WTC11 (cell line): ENCODE data around the gene TTLL13. TPM values are rescaled to one million over a fixed set of nuclear protein-coding genes. Genes with fewer than 3 reads are reported as not detected.

Source experiments
- ATAC-seq: fragments of 200-7000 bp; cut with Tn5 transposase; 2 replicates; pipeline ENCODE4 v1.10.0; 2021; ENCODE audit warnings: mild to moderate bottlenecking, moderate library complexity
- CTCF ChIA-PET: fragments of 300-600 bp; sonication (Branson Sonifier 250); formaldehyde crosslinking; loops from one replicate; lab custom pipeline; 2021; ENCODE audit warnings: antibody characterized with exemption; lab: Charles Lee
- POLR2A ChIA-PET: fragments of 350-600 bp; sonication (Branson Sonifier 250); formaldehyde crosslinking; loops from one replicate; lab custom pipeline; 2021; ENCODE audit warnings: antibody characterized with exemption; lab: Charles Lee
- DNase-seq: peaks from one replicate; pipeline ENCODE4 v3.0.0; 2021; ENCODE audit warnings: low spot score
- H3K27ac Mint-ChIP-seq: 2 replicates; pipeline ENCODE4 v1.8.0; 2021; ENCODE audit warnings: mixed read lengths
- H3K27me3 Mint-ChIP-seq: 2 replicates; pipeline ENCODE4 v1.8.0; 2021; ENCODE audit warnings: low read depth, mild to moderate bottlenecking, moderate library complexity, mixed read lengths
- H3K36me3 Mint-ChIP-seq: 2 replicates; pipeline ENCODE4 v1.8.0; 2021; ENCODE audit warnings: mixed read lengths
- H3K4me1 Mint-ChIP-seq: 2 replicates; pipeline ENCODE4 v1.8.0; 2022; ENCODE audit warnings: mixed read lengths
- H3K4me3 Mint-ChIP-seq: 2 replicates; pipeline ENCODE4 v1.8.0; 2021; ENCODE audit warnings: mild to moderate bottlenecking, moderate library complexity, mixed read lengths
- H3K9me3 Mint-ChIP-seq: 2 replicates; pipeline ENCODE4 v1.8.0; 2021; ENCODE audit warnings: mixed read lengths
- ETV6 ChIP-seq: sonication (generic); formaldehyde crosslinking; IDR thresholded peaks from 2 replicates; pipeline ENCODE4 v1.8.1; 2022; ENCODE audit warnings: mild to moderate bottlenecking, missing genetic modification reagents
- GRHL2 ChIP-seq: fragments of 250-450 bp; sonication (Bioruptor Pico); IDR thresholded peaks from 2 replicates; pipeline ENCODE4 v1.8.0; 2022; ENCODE audit warnings: mild to moderate bottlenecking, moderate library complexity; ENCODE audit not compliant: insufficient replicate concordance, severe bottlenecking
- JUN ChIP-seq: sonication (generic); formaldehyde crosslinking; IDR thresholded peaks from 2 replicates; pipeline ENCODE4 v1.8.0; 2023; ENCODE audit warnings: mild to moderate bottlenecking, missing genetic modification reagents
- KAT7 ChIP-seq: sonication (generic); formaldehyde crosslinking; IDR thresholded peaks from 2 replicates; pipeline ENCODE4 v1.8.1; 2023; ENCODE audit warnings: missing genetic modification reagents, mild to moderate bottlenecking, borderline replicate concordance
- MLX ChIP-seq: sonication (generic); formaldehyde crosslinking; IDR thresholded peaks from 2 replicates; pipeline ENCODE4 v1.8.1; 2023; ENCODE audit warnings: mild to moderate bottlenecking, missing genetic modification reagents, moderate library complexity
- MXD4 ChIP-seq: fragments of 250-450 bp; sonication (Bioruptor Pico); IDR thresholded peaks from 2 replicates; pipeline ENCODE4 v1.8.0; 2021; ENCODE audit warnings: mild to moderate bottlenecking, moderate library complexity, borderline replicate concordance
- NFYB ChIP-seq: sonication (generic); formaldehyde crosslinking; conservative IDR thresholded peaks from 2 replicates; pipeline ENCODE4 v1.8.0; 2022; ENCODE audit warnings: low read depth, missing genetic modification reagents
- PREB ChIP-seq: sonication (generic); formaldehyde crosslinking; IDR thresholded peaks from 2 replicates; pipeline ENCODE4 v1.8.1; 2022; ENCODE audit warnings: mild to moderate bottlenecking, missing genetic modification reagents, moderate library complexity, borderline replicate concordance
- PRRX2 ChIP-seq: fragments of 250-450 bp; sonication (Bioruptor Pico); IDR thresholded peaks from 2 replicates; pipeline ENCODE4 v1.8.0; 2021; ENCODE audit warnings: mild to moderate bottlenecking
- RELA ChIP-seq: sonication (generic); formaldehyde crosslinking; IDR thresholded peaks from 2 replicates; pipeline ENCODE4 v1.8.1; 2022; ENCODE audit warnings: missing genetic modification reagents, mild to moderate bottlenecking, borderline replicate concordance
- RORB ChIP-seq: fragments of 250-450 bp; sonication (Bioruptor Pico); IDR thresholded peaks from 2 replicates; pipeline ENCODE4 v1.9.0; 2021; ENCODE audit warnings: mild to moderate bottlenecking
- SMAD3 ChIP-seq: sonication (generic); formaldehyde crosslinking; IDR thresholded peaks from 2 replicates; pipeline ENCODE4 v1.8.0; 2022; ENCODE audit warnings: missing genetic modification reagents, mild to moderate bottlenecking, borderline replicate concordance
- TCF7 ChIP-seq: sonication (generic); formaldehyde crosslinking; IDR thresholded peaks from 2 replicates; pipeline ENCODE4 v1.8.0; 2022; ENCODE audit warnings: mild to moderate bottlenecking, low read depth, missing genetic modification reagents, moderate library complexity
- ZNF532 ChIP-seq: fragments of 250-450 bp; sonication (Bioruptor Pico); IDR thresholded peaks from 2 replicates; pipeline ENCODE4 v1.9.0; 2021; ENCODE audit warnings: mild to moderate bottlenecking, borderline replicate concordance
- total RNA-seq: library from RNA; stranded (reverse); gene quantifications from 3 replicates; pipeline ENCODE4 v1.2.3, GENCODE V29; 2021
- TF ChIP-seq, protein P1 (sequence below): fragments of 200-600 bp; IDR thresholded peaks from 2 replicates; pipeline ENCODE4 v1.8.0; 2022; ENCODE audit warnings: antibody characterized with exemption
- TF ChIP-seq, protein P2 (sequence below): sonication (generic); formaldehyde crosslinking; IDR thresholded peaks from 2 replicates; pipeline ENCODE4 v1.8.1; 2023; ENCODE audit warnings: mild to moderate bottlenecking, missing genetic modification reagents
- TF ChIP-seq, protein P3 (sequence below): sonication (generic); formaldehyde crosslinking; IDR thresholded peaks from 2 replicates; pipeline ENCODE4 v1.8.0; 2022; ENCODE audit warnings: mild to moderate bottlenecking, missing genetic modification reagents
- TF ChIP-seq, protein P4 (sequence below): sonication (generic); formaldehyde crosslinking; IDR thresholded peaks from 2 replicates; pipeline ENCODE4 v1.8.0; 2022; ENCODE audit warnings: mild to moderate bottlenecking, missing genetic modification reagents
- TF ChIP-seq, protein P5 (sequence below): sonication (generic); formaldehyde crosslinking; IDR thresholded peaks from 2 replicates; pipeline ENCODE4 v1.8.1; 2022; ENCODE audit warnings: mild to moderate bottlenecking, moderate library complexity, missing genetic modification reagents

The TTLL13 gene
- total RNA-seq, 1 experiment from 2014 or later, result 0.48 TPM

GRCh38 chr15:90266061-90266431 lies 16.7 kb downstream of the TTLL13 start:
- POLR2A ChIA-PET, result interaction anchor here (0.6 to 1.3 kb wide), 5 partner anchors 16 to 47 kb away, joined by 3 to 9 read pairs (median 3); partner anchors contain the start of genes CIB1, GDPGP1 and TTLL13
- Mint-ChIP-seq H3K27me3 (no peaks in the 10 kb centered on the region), H3K9me3 (no peaks in the 10 kb centered on the region), H3K4me3 (peak overlapping the region; percentile 95), H3K27ac (peak overlapping the region; percentile 97), H3K4me1 (peaks cover 40% of the 10 kb centered on the region), H3K36me3 (peaks cover 28% of the 10 kb centered on the region)
- TF ChIP-seq TCF7 (0 out of 2 replicates have a peak, but pooled peaks have one; percentile 33), ZNF532 (CRISPR knock-in tag) (no peak)
- ATAC-seq (peak; percentile 34), DNase-seq (peak; percentile 37)
- CTCF ChIA-PET, result interaction anchor here (0.6 to 1.0 kb wide), 4 partner anchors 32 to 123 kb away, joined by 3 to 10 read pairs (median 3); partner anchors contain the start of genes CIB1 and GDPGP1

GRCh38 chr15:90266485-90266884 lies 17.1 kb downstream of the TTLL13 start:
- CTCF ChIA-PET, result interaction anchor here (0.6 kb wide), 1 partner anchor 91 kb away, joined by 3 read pairs; no protein-coding TSS in a partner anchor
- DNase-seq, result no peak
- no peaks in the 10 kb centered on the region for H3K9me3 Mint-ChIP-seq
- no peaks in the 10 kb centered on the region for H3K27me3 Mint-ChIP-seq
- H3K4me3 Mint-ChIP-seq, result peak overlapping the region; percentile 95
- H3K4me1 Mint-ChIP-seq, result peaks cover 40% of the 10 kb centered on the region
- no peak for ATAC-seq
- TF ChIP-seq ETV6 (CRISPR knock-in tag) (no peak), SMAD3 (CRISPR knock-in tag) (no peak), JUN (CRISPR knock-in tag) (no peak), NFYB (CRISPR knock-in tag) (no peak), KAT7 (no peak), RELA (no peak), PREB (no peak), PRRX2 (CRISPR knock-in tag) (no peak), MXD4 (no peak), MLX (CRISPR knock-in tag) (no peak), RORB (CRISPR knock-in tag) (no peak), GRHL2 (CRISPR knock-in tag) (no peak)
- TF ChIP-seq, protein P1, sequence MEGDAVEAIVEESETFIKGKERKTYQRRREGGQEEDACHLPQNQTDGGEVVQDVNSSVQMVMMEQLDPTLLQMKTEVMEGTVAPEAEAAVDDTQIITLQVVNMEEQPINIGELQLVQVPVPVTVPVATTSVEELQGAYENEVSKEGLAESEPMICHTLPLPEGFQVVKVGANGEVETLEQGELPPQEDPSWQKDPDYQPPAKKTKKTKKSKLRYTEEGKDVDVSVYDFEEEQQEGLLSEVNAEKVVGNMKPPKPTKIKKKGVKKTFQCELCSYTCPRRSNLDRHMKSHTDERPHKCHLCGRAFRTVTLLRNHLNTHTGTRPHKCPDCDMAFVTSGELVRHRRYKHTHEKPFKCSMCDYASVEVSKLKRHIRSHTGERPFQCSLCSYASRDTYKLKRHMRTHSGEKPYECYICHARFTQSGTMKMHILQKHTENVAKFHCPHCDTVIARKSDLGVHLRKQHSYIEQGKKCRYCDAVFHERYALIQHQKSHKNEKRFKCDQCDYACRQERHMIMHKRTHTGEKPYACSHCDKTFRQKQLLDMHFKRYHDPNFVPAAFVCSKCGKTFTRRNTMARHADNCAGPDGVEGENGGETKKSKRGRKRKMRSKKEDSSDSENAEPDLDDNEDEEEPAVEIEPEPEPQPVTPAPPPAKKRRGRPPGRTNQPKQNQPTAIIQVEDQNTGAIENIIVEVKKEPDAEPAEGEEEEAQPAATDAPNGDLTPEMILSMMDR, result no peak
- TF ChIP-seq, protein P2, sequence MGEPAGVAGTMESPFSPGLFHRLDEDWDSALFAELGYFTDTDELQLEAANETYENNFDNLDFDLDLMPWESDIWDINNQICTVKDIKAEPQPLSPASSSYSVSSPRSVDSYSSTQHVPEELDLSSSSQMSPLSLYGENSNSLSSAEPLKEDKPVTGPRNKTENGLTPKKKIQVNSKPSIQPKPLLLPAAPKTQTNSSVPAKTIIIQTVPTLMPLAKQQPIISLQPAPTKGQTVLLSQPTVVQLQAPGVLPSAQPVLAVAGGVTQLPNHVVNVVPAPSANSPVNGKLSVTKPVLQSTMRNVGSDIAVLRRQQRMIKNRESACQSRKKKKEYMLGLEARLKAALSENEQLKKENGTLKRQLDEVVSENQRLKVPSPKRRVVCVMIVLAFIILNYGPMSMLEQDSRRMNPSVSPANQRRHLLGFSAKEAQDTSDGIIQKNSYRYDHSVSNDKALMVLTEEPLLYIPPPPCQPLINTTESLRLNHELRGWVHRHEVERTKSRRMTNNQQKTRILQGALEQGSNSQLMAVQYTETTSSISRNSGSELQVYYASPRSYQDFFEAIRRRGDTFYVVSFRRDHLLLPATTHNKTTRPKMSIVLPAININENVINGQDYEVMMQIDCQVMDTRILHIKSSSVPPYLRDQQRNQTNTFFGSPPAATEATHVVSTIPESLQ (CRISPR knock-in tag), result no peak
- TF ChIP-seq, protein P3, sequence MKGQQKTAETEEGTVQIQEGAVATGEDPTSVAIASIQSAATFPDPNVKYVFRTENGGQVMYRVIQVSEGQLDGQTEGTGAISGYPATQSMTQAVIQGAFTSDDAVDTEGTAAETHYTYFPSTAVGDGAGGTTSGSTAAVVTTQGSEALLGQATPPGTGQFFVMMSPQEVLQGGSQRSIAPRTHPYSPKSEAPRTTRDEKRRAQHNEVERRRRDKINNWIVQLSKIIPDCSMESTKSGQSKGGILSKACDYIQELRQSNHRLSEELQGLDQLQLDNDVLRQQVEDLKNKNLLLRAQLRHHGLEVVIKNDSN (CRISPR knock-in tag), result no peak
- TF ChIP-seq, protein P4, sequence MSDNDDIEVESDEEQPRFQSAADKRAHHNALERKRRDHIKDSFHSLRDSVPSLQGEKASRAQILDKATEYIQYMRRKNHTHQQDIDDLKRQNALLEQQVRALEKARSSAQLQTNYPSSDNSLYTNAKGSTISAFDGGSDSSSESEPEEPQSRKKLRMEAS (CRISPR knock-in tag), result no peak
- TF ChIP-seq, protein P5, sequence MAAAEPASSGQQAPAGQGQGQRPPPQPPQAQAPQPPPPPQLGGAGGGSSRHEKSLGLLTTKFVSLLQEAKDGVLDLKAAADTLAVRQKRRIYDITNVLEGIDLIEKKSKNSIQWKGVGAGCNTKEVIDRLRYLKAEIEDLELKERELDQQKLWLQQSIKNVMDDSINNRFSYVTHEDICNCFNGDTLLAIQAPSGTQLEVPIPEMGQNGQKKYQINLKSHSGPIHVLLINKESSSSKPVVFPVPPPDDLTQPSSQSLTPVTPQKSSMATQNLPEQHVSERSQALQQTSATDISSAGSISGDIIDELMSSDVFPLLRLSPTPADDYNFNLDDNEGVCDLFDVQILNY (CRISPR knock-in tag), result no peak
- TF ChIP-seq, all 79 proteins: peak for 0
- Mint-ChIP-seq H3K36me3 (peaks cover 32% of the 10 kb centered on the region), H3K27ac (no peak overlapping the region; the same call in 1 of the 2 replicates)
- POLR2A ChIA-PET, result interaction anchor here (0.6 to 1.3 kb wide), 3 partner anchors 17 to 33 kb away, joined by 3 to 9 read pairs (median 6); partner anchors contain the start of genes CIB1, GDPGP1 and TTLL13
